Gastrocnemius medialis (tissue), 4 donors: Measurements from ENCODE around the gene LTBP1.

Source experiments
- POLR2A ChIP-seq, 2 donors: fragments of 450-650 bp; IDR thresholded peaks; one replicate each; pipeline ENCODE4 v1.6.1; 2017; ENCODE audit warnings: antibody characterized with exemption in 2 of 2, mild to moderate bottlenecking in 2 of 2, moderate library complexity in 2 of 2
- TF ChIP-seq, protein P1 (sequence below), 5 experiments: fragments of 450-650 bp in 3 of 5; fragments of 200-600 bp in 2 of 5; sonication (generic) in 2 of 5; IDR thresholded peaks in 4 of 5; conservative IDR thresholded peaks in 1 of 5; 1 replicate in 4 of 5; 2 replicates in 1 of 5; pipeline ENCODE4 v1.5.1; 2016 to 2019; ENCODE audit warnings: antibody characterized with exemption in 5 of 5, mild to moderate bottlenecking in 3 of 5, moderate library complexity in 3 of 5

DNA sequence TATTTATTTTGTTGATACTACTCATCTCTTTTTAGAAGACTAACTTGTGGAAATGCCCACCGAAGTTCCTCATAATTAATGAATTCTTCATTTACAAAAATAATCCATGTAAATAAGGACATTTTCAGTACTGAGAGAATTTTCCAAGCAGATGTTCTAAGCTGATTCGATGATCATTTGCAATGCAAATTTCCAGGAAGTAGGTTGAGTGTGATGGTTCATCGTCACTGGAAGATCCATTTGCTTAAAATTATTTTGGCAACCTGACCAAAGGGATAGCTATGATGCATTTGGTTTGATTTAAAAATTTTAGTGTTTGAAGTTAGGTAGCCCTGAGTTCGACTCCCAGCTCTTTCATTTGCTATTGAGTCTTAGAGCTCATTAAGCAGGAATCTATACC lies 272.4 kb downstream of the LTBP1 start:
- TF ChIP-seq, protein P1, sequence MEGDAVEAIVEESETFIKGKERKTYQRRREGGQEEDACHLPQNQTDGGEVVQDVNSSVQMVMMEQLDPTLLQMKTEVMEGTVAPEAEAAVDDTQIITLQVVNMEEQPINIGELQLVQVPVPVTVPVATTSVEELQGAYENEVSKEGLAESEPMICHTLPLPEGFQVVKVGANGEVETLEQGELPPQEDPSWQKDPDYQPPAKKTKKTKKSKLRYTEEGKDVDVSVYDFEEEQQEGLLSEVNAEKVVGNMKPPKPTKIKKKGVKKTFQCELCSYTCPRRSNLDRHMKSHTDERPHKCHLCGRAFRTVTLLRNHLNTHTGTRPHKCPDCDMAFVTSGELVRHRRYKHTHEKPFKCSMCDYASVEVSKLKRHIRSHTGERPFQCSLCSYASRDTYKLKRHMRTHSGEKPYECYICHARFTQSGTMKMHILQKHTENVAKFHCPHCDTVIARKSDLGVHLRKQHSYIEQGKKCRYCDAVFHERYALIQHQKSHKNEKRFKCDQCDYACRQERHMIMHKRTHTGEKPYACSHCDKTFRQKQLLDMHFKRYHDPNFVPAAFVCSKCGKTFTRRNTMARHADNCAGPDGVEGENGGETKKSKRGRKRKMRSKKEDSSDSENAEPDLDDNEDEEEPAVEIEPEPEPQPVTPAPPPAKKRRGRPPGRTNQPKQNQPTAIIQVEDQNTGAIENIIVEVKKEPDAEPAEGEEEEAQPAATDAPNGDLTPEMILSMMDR (IDR thresholded peaks at IDR 0.05 in 4 of 5, conservative IDR thresholded peaks at IDR 0.05 in 1 of 5) = no peak
- TF ChIP-seq POLR2A (IDR thresholded peaks at IDR 0.05) = no peak
